H1 (cell line): Measurements from ENCODE around the gene F8. TPM values are rescaled to one million over a fixed set of nuclear protein-coding genes. Genes with fewer than 3 reads are reported as not detected.

Source experiments
- CTCF ChIA-PET: fragments of 300-600 bp; sonication (Branson Sonifier 250); formaldehyde crosslinking; loops from one replicate; lab custom pipeline; 2021; ENCODE audit not compliant: partially characterized antibody; lab: Charles Lee
- POLR2A ChIA-PET: fragments of 300-600 bp; sonication (Branson Sonifier 250); formaldehyde crosslinking; loops from one replicate; lab custom pipeline; 2021; ENCODE audit warnings: inconsistent platforms; ENCODE audit not compliant: partially characterized antibody; lab: Charles Lee
- DNase-seq, 2 experiments: peaks; one replicate each; pipeline versions ENCODE4 v3.0.0 to v3.0.0-alpha.2; 2010 to 2022; ENCODE audit warnings: low spot score in 2 of 2, low read depth in 1 of 2, mixed read lengths in 1 of 2
- FAIRE-seq: peaks from 2 replicates; lab custom pipeline; 2011; peaks lifted over from hg19 to GRCh38; lab: Jason Lieb, UNC
- H2AFZ ChIP-seq: 2 replicates; pipeline ENCODE4 v1.8.1; 2012; ENCODE audit warnings: low read length, inconsistent platforms
- H2AK5ac ChIP-seq: 2 replicates; pipeline ENCODE4 v1.6.1; 2013; ENCODE audit warnings: low read depth, low read length
- H2BK120ac ChIP-seq: replicated peaks from 2 replicates; pipeline ENCODE3; 2013; ENCODE audit warnings: low read depth, low read length, inconsistent platforms
- H2BK12ac ChIP-seq: 2 replicates; pipeline ENCODE4 v1.6.1; 2013; ENCODE audit warnings: low read depth, low read length
- H2BK15ac ChIP-seq: 2 replicates; pipeline ENCODE4 v1.6.1; 2013; ENCODE audit warnings: low read length
- H2BK20ac ChIP-seq: 2 replicates; pipeline ENCODE4 v1.6.1; 2013; ENCODE audit warnings: low read length
- H2BK5ac ChIP-seq: 2 replicates; pipeline ENCODE4 v1.6.1; 2013; ENCODE audit warnings: low read depth, low read length
- H3K14ac ChIP-seq: 2 replicates; pipeline ENCODE4 v1.6.1; 2013; ENCODE audit warnings: inconsistent platforms; ENCODE audit not compliant: insufficient read length
- H3K18ac ChIP-seq: 2 replicates; pipeline ENCODE4 v1.6.1; 2013; ENCODE audit warnings: low read length; ENCODE audit errors: extremely low read depth
- H3K23ac ChIP-seq: 2 replicates; pipeline ENCODE4 v1.6.1; 2013; ENCODE audit warnings: inconsistent platforms; ENCODE audit not compliant: insufficient read length
- H3K23me2 ChIP-seq: 2 replicates; pipeline ENCODE4 v1.6.1; 2013; ENCODE audit warnings: low read depth, low read length
- H3K27ac ChIP-seq: 2 replicates; pipeline ENCODE4 v1.6.1; 2011; ENCODE audit warnings: low read depth, low read length, inconsistent platforms
- H3K27me3 ChIP-seq, 4 experiments: replicated peaks in 1 of 4; 1 replicate in 1 of 4; 2 replicates in 3 of 4; pipeline versions ENCODE4 v1.6.1 to v1.8.1; 2011 to 2013; ENCODE audit warnings: low read length in 3 of 4, mild to moderate bottlenecking in 3 of 4, inconsistent platforms in 2 of 4, mixed read lengths in 2 of 4, moderate library complexity in 1 of 4; ENCODE audit not compliant: control insufficient read depth in 3 of 4, insufficient read depth in 3 of 4; ENCODE audit errors: extremely low read depth in 1 of 4
- H3K36me3 ChIP-seq, 4 experiments: 2 replicates each; pipeline versions ENCODE4 v1.6.1 to v1.8.1; 2011 to 2013; ENCODE audit warnings: mild to moderate bottlenecking in 4 of 4, low read length in 3 of 4, moderate library complexity in 2 of 4, control low read depth in 1 of 4, inconsistent platforms in 1 of 4; ENCODE audit not compliant: insufficient read depth in 4 of 4, control insufficient read depth in 2 of 4
- H3K4ac ChIP-seq: replicated peaks from 2 replicates; pipeline ENCODE3; 2013; ENCODE audit warnings: low read length, low read depth, mixed read lengths, inconsistent platforms; ENCODE audit not compliant: insufficient read length
- H3K4me1 ChIP-seq, 4 experiments: replicated peaks in 1 of 4; 1 replicate in 1 of 4; 2 replicates in 3 of 4; pipeline versions ENCODE4 v1.6.1 to v1.8.1; 2011 to 2013; ENCODE audit warnings: low read length in 3 of 4, inconsistent platforms in 2 of 4, mixed read lengths in 1 of 4; ENCODE audit not compliant: insufficient read depth in 4 of 4, control insufficient read depth in 3 of 4
- H3K4me2 ChIP-seq, 2 experiments: 2 replicates each; pipeline versions ENCODE4 v1.6.1 to v1.8.1; 2011 to 2013; ENCODE audit warnings: low read depth in 2 of 2, low read length in 2 of 2, control low read depth in 1 of 2, inconsistent platforms in 1 of 2, mild to moderate bottlenecking in 1 of 2; ENCODE audit not compliant: insufficient read depth in 1 of 2
- H3K4me3 ChIP-seq, 4 experiments: fragments of 200-600, 300-600 bp in 1 of 4; sonication (generic), shearing (Covaris generic), sonication (Bioruptor Twin) in 1 of 4; 2 replicates each; pipeline versions ENCODE4 v1.5.1 to v1.8.1; 2011 to 2016; ENCODE audit warnings: low read length in 4 of 4, low read depth in 3 of 4, control low read depth in 2 of 4, inconsistent platforms in 2 of 4, mild to moderate bottlenecking in 2 of 4, mixed read lengths in 1 of 4, moderate library complexity in 1 of 4; ENCODE audit not compliant: insufficient read depth in 2 of 4; ENCODE audit errors: extremely low read depth in 1 of 4
- H3K56ac ChIP-seq: replicated peaks from 2 replicates; pipeline ENCODE3; 2013; ENCODE audit warnings: low read depth, mild to moderate bottlenecking, mixed read lengths, low read length, inconsistent platforms; ENCODE audit not compliant: insufficient read length
- H3K79me1 ChIP-seq: 2 replicates; pipeline ENCODE4 v1.6.1; 2013; ENCODE audit warnings: low read depth, low read length, control low read depth
- H3K79me2 ChIP-seq, 2 experiments: 2 replicates each; pipeline versions ENCODE4 v1.6.1 to v1.8.1; 2012 to 2013; ENCODE audit warnings: low read length in 2 of 2, mild to moderate bottlenecking in 2 of 2, inconsistent platforms in 1 of 2; ENCODE audit not compliant: insufficient read depth in 2 of 2, control insufficient read depth in 1 of 2
- H3K9ac ChIP-seq, 4 experiments: replicated peaks in 1 of 4; 1 replicate in 1 of 4; 2 replicates in 3 of 4; pipeline versions ENCODE4 v1.6.1 to v1.8.1; 2011 to 2013; ENCODE audit warnings: low read depth in 3 of 4, low read length in 3 of 4, control low read depth in 2 of 4, mild to moderate bottlenecking in 2 of 4, moderate library complexity in 2 of 4, inconsistent platforms in 1 of 4; ENCODE audit errors: extremely low read depth in 1 of 4
- H3K9me3 ChIP-seq, 2 experiments: 2 replicates each; pipeline versions ENCODE4 v1.6.1 to v1.8.1; 2012 to 2013; ENCODE audit warnings: mild to moderate bottlenecking in 2 of 2, moderate library complexity in 2 of 2, control low read depth in 1 of 2, inconsistent platforms in 1 of 2, low read depth in 1 of 2, low read length in 1 of 2, mixed read lengths in 1 of 2; ENCODE audit not compliant: insufficient read depth in 2 of 2
- H4K20me1 ChIP-seq, 2 experiments: replicated peaks in 1 of 2; 2 replicates each; pipeline versions ENCODE3 to v1.8.1; 2011 to 2013; ENCODE audit warnings: inconsistent platforms in 2 of 2, low read length in 2 of 2, mild to moderate bottlenecking in 1 of 2; ENCODE audit not compliant: insufficient read depth in 2 of 2, control insufficient read depth in 1 of 2
- H4K5ac ChIP-seq: 2 replicates; pipeline ENCODE4 v1.6.1; 2013; ENCODE audit warnings: low read length, low read depth, mixed read lengths, inconsistent platforms; ENCODE audit not compliant: insufficient read length
- H4K8ac ChIP-seq: 2 replicates; pipeline ENCODE4 v1.8.0; 2013; ENCODE audit warnings: mild to moderate bottlenecking, moderate library complexity, low read length, inconsistent platforms; ENCODE audit not compliant: insufficient read depth; ENCODE audit errors: extremely low read depth
- H4K91ac ChIP-seq: replicated peaks from 2 replicates; pipeline ENCODE3; 2013; ENCODE audit warnings: low read length, mixed read lengths, inconsistent platforms; ENCODE audit not compliant: insufficient read length
- YY1 ChIP-seq: IDR thresholded peaks from 2 replicates; pipeline ENCODE4 v1.6.1; 2011; ENCODE audit warnings: low read depth, mild to moderate bottlenecking, low read length
- WGBS, 2 experiments: shearing (Covaris generic) in 1 of 2; methylation state at CpG; one replicate each; pipeline versions ENCODE4 v1.1.6 to v1.1.7; 2013 to 2015; ENCODE audit warnings: low lambda C conversion rate in 2 of 2, mixed read lengths in 2 of 2, inconsistent platforms in 1 of 2, low coverage in 1 of 2, missing lambda C conversion rate in 1 of 2; ENCODE audit not compliant: insufficient replicate concordance in 2 of 2, insufficient coverage in 1 of 2, insufficient read length in 1 of 2; ENCODE audit errors: extremely low coverage in 1 of 2, missing lambda C conversion rate in 1 of 2; 5-methylcytosine and 5-hydroxymethylcytosine counted together
- polyA plus RNA-seq, 7 experiments: library from polyadenylated mRNA; depleted of rRNA in 3 of 7; stranded (reverse) in 5 of 7; unstranded in 2 of 7; fragments of >200 nt in 5 of 7; fragments of 200-250 nt in 2 of 7; gene quantifications; 1 replicate in 5 of 7; 2 replicates in 1 of 7; 4 replicates in 1 of 7; pipeline versions ENCODE4 v1.2.1 to v1.2.3, GENCODE V29; 2011 to 2013; ENCODE audit warnings: missing spikeins in 2 of 7, mixed read lengths in 2 of 7
- total RNA-seq: library from RNA; stranded (reverse); fragmentation: NEBNext Ultra II Directional; extraction: Animal tissue kit (Norgen Biotek cat#: 25700); gene quantifications from 2 replicates; pipeline ENCODE4 v1.2.1, GENCODE V29; 2021

F8 gene
- total and polyA plus RNA-seq, 2 of the 8 experiments (the other 6 are each of a cell fraction or from before 2014, with no cell fraction given), result 1.1 to 2.6 TPM

GRCh38 chrX:155028129-155028528, 5.6 kb upstream of the F8 start:
- Histone ChIP-seq H2BK120ac (no peak overlapping the region), H3K14ac (no peak overlapping the region), H3K56ac (no peak overlapping the region), H2BK15ac (no peak overlapping the region), H2AK5ac (no peak overlapping the region), H4K8ac (no peak overlapping the region), H3K36me3 (no peaks in the 10 kb centered on the region), H3K79me1 (no peaks in the 10 kb centered on the region), H4K20me1 (no peaks in the 10 kb centered on the region), H2AFZ (no peak overlapping the region), H3K27ac (no peak overlapping the region), H3K9ac (no peak overlapping the region; a peak in 1 of 7 replicates), H2BK20ac (no peak overlapping the region), H3K23ac (no peak overlapping the region), H2BK5ac (no peak overlapping the region), H4K91ac (no peak overlapping the region), H3K9me3 (no peaks in the 10 kb centered on the region), H3K4me3 (peak overlapping the region in 2 of 4 experiments; percentile 89 to 90; a peak in 3 of 8 replicates), H3K23me2 (peaks cover 3% of the 10 kb centered on the region; the same call in 1 of the 2 replicates), H2BK12ac (no peak overlapping the region), H3K4me2 (peak overlapping the region; percentile 62 to 79), H3K4me1 (peaks cover 0 to 3% (median under 1%) of the 10 kb centered on the region in 4 experiments; a peak in 2 of 7 replicates), H3K27me3 (no peaks in the 10 kb centered on the region), H3K4ac (no peak overlapping the region), H3K79me2 (peaks cover 0 to 22% of the 10 kb centered on the region in 2 experiments; a peak in 2 of 4 replicates), H3K18ac (no peak overlapping the region), H4K5ac (no peak overlapping the region)
- WGBS, 2 experiments, result 65% methylated on average over 3 of the region's 3 CpGs; no CpG with 5 or more reads in 1 of the 2 experiments
- ChIA-PET CTCF (interaction anchor here (0.7 kb wide), 1 partner anchor 10 kb away, joined by 4 read pairs; no protein-coding TSS in a partner anchor), POLR2A (interaction anchor here (1.4 kb wide), 1 partner anchor 21 kb away, joined by 3 read pairs; no protein-coding TSS in a partner anchor)
- FAIRE-seq, result no peak
- TF ChIP-seq YY1, result no peak
- no peak for DNase-seq
